Nephron (organoid): ENCODE measurements around the gene NPFF.
A peak's percentile ranks its signal among the peaks of the same experiment; 100 is the strongest.

Experiments
- H3K27ac Mint-ChIP-seq, 3 experiments: 2 replicates each; pipeline ENCODE4 v1.8.0; 2020; ENCODE audit warnings: mixed read lengths in 3 of 3, mild to moderate bottlenecking in 2 of 3, moderate library complexity in 1 of 3
- H3K27me3 Mint-ChIP-seq: 2 replicates; pipeline ENCODE4 v1.8.0; 2021; ENCODE audit warnings: low read depth, mild to moderate bottlenecking, moderate library complexity, mixed read lengths
- H3K36me3 Mint-ChIP-seq: 2 replicates; pipeline ENCODE4 v1.8.0; 2020; ENCODE audit warnings: low read depth, mixed read lengths
- H3K4me1 Mint-ChIP-seq: 2 replicates; pipeline ENCODE4 v1.8.0; 2020; ENCODE audit warnings: mixed read lengths
- H3K4me3 Mint-ChIP-seq, 3 experiments: 2 replicates each; pipeline ENCODE4 v1.8.0; 2020; ENCODE audit warnings: mild to moderate bottlenecking in 3 of 3, mixed read lengths in 3 of 3, moderate library complexity in 2 of 3
- H3K9me3 Mint-ChIP-seq: 2 replicates; pipeline ENCODE4 v1.8.0; 2020; ENCODE audit warnings: mixed read lengths
- TF ChIP-seq, protein P1 (sequence below), 3 experiments: fragments of 200-600 bp; sonication (generic); IDR thresholded peaks; one replicate each; pipeline ENCODE4 v1.5.0; 2021; ENCODE audit warnings: antibody characterized with exemption in 3 of 3; ENCODE audit not compliant: unreplicated experiment in 3 of 3

The NPFF gene

GRCh38 chr12:53478865-53479264, 28.4 kb downstream of the NPFF start:
- Mint-ChIP-seq H3K4me3 (no peak overlapping the region), H3K4me1 (peaks cover 33% of the 10 kb centered on the region), H3K27ac (peak overlapping the region in 1 of 3 experiments; percentile 41), H3K36me3 (peaks cover 75% of the 10 kb centered on the region), H3K9me3 (no peaks in the 10 kb centered on the region), H3K27me3 (no peaks in the 10 kb centered on the region)
- TF ChIP-seq, protein P1, sequence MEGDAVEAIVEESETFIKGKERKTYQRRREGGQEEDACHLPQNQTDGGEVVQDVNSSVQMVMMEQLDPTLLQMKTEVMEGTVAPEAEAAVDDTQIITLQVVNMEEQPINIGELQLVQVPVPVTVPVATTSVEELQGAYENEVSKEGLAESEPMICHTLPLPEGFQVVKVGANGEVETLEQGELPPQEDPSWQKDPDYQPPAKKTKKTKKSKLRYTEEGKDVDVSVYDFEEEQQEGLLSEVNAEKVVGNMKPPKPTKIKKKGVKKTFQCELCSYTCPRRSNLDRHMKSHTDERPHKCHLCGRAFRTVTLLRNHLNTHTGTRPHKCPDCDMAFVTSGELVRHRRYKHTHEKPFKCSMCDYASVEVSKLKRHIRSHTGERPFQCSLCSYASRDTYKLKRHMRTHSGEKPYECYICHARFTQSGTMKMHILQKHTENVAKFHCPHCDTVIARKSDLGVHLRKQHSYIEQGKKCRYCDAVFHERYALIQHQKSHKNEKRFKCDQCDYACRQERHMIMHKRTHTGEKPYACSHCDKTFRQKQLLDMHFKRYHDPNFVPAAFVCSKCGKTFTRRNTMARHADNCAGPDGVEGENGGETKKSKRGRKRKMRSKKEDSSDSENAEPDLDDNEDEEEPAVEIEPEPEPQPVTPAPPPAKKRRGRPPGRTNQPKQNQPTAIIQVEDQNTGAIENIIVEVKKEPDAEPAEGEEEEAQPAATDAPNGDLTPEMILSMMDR (IDR thresholded peaks at IDR 0.05; ENCODE audit: unreplicated experiment in 3 of 3): no peak

DNA sequence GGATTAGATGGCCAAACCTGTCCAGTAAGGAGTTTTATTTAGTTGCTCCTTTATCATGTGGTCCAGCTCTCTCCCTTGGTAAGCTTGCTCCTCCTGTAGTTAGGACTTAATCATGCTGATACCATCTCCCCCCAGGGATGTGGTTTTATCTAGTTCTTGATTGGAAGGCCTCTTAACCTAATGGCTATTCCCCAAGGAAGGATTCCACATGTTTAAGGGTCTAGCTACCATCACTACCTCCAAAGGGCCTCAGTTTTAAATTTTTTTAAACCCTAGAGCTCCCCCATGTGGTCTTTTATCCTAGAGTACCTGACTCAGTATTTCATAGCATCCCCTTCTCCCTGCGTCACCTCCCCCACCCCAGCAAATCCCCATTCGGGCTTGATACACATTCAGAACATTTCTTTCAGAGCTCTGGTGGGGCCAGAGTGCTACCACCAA, 30.5 kb downstream of the NPFF start:
- H3K9me3 Mint-ChIP-seq: no peaks in the 10 kb centered on the region
- H3K27ac Mint-ChIP-seq: peak overlapping the region; percentile 72 to 85 (median 74)
- H3K4me1 Mint-ChIP-seq: peaks cover 37% of the 10 kb centered on the region
- no peak overlapping the region for H3K4me3 Mint-ChIP-seq
- H3K27me3 Mint-ChIP-seq: no peaks in the 10 kb centered on the region
- TF ChIP-seq, protein P1 (IDR thresholded peaks at IDR 0.05; ENCODE audit: unreplicated experiment in 3 of 3): peak in 1 of 3 experiments; percentile 39
- H3K36me3 Mint-ChIP-seq: peaks cover 74% of the 10 kb centered on the region

- TF ChIP-seq, protein P1 (IDR thresholded peaks at IDR 0.05; ENCODE audit: unreplicated experiment in 3 of 3): no peak
- peaks cover 42% of the 10 kb centered on the region for H3K4me1 Mint-ChIP-seq
- H3K27ac Mint-ChIP-seq: peak overlapping the region; percentile 84 to 87 (median 85)
- peaks cover 79% of the 10 kb centered on the region for H3K36me3 Mint-ChIP-seq
- no peaks in the 10 kb centered on the region for H3K27me3 Mint-ChIP-seq
- no peaks in the 10 kb centered on the region for H3K9me3 Mint-ChIP-seq
- peak overlapping the region in 1 of 3 experiments; percentile 55 for H3K4me3 Mint-ChIP-seq
Measured at GRCh38 chr12:53474819-53475218, 32.5 kb downstream of the NPFF start.

DNA sequence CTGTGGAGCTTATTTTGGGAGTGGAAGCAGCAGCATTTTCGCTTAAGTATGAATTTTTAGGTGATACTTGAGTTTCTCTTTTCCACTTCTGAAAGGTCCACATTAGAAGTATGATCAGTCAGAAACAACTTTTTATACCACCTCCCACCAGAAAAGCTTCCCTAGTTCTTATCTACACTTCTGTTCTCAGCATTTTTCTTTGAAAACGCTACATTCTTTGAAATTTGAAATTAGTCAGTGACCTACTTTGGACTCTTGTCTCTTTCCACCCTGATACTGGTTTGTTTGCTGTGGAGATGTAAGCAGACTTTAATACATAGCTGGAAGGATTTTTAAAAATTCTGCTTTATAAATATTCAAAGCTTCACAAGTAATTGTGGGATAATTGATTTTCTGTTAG, 33.2 kb downstream of the NPFF start:
- TF ChIP-seq, protein P1 (IDR thresholded peaks at IDR 0.05; ENCODE audit: unreplicated experiment in 3 of 3): no peak

DNA sequence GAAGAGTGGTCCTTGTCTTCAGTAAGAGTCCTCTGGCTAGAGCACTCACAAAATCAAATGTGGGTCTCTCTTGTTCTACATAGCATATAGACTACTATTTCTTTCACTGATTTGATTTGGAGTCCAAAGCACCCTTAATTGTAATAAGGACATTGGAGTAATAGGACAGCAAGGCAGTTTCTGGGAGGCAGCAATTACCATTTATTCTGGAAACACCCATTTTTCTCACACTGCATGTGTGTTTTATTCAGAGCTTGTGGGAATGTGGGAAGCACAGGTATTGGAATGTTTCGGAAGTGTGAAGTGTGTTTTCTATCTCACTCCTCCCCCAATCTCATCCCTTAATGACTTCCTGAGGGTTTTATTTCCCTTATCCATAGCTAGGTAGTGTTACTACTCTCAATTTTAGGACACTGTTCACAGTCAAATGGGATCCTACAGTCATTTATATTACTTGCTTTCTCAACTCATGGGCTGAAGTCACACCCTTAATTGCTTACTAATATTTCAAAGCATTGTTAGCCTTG, 35.2 kb downstream of the NPFF start:
- Mint-ChIP-seq H3K27ac (peak overlapping the region in 2 of 3 experiments; percentile 16 to 56), H3K36me3 (peaks cover 82% of the 10 kb centered on the region), H3K27me3 (no peaks in the 10 kb centered on the region), H3K9me3 (no peaks in the 10 kb centered on the region), H3K4me3 (no peak overlapping the region), H3K4me1 (peaks cover 42% of the 10 kb centered on the region)
- TF ChIP-seq, protein P1 (IDR thresholded peaks at IDR 0.05; ENCODE audit: unreplicated experiment in 3 of 3): no peak

More for the DNA sequence above, 33.2 kb downstream of the NPFF start:
- H3K27ac Mint-ChIP-seq: peak overlapping the region; percentile 84 to 87 (median 85)
- H3K4me3 Mint-ChIP-seq: no peak overlapping the region
- no peaks in the 10 kb centered on the region for H3K27me3 Mint-ChIP-seq
- peaks cover 72% of the 10 kb centered on the region for H3K36me3 Mint-ChIP-seq
- no peaks in the 10 kb centered on the region for H3K9me3 Mint-ChIP-seq
- peaks cover 42% of the 10 kb centered on the region for H3K4me1 Mint-ChIP-seq

DNA sequence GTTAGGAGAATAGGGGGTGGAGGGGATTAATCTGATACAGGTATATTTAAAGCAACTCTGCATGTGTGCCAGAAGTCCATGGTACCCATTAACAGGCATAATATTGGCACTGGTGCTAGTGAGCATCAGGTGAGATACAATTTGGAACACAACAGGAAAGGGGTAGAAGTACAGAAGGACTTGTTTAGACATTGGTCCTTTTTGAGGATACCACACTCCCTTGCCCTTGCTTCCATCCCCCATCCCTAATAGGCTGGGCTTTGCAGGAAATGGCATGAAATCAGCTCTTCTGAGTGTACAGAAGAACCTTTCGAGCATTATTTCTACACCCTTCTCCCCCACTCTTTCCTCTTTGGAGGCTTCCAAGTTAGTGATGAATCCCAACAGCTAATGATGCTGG, 39.0 kb downstream of the NPFF start:
- Mint-ChIP-seq H3K27ac (no peak overlapping the region), H3K4me3 (no peak overlapping the region), H3K36me3 (peaks cover 80% of the 10 kb centered on the region), H3K27me3 (no peaks in the 10 kb centered on the region), H3K4me1 (peaks cover 24% of the 10 kb centered on the region), H3K9me3 (no peaks in the 10 kb centered on the region)
- TF ChIP-seq, protein P1 (IDR thresholded peaks at IDR 0.05; ENCODE audit: unreplicated experiment in 3 of 3): no peak
